PC-9 (cell line): ENCODE results near the gene KCNRG. TPM values are rescaled to one million over a fixed set of nuclear protein-coding genes. Genes with fewer than 3 reads are reported as not detected.

ENCODE experiments used
- BruUV-seq: library from RNA; stranded (reverse); fragments of 400-500 nt; replicated peaks from 2 replicates; lab custom pipeline; 2021; lab: Mats Ljungman, UMichigan
- CTCF ChIA-PET: fragments of 300-600 bp; sonication (Branson Sonifier 250); formaldehyde crosslinking; loops from one replicate; lab custom pipeline; 2022; ENCODE audit warnings: antibody characterized with exemption; lab: Charles Lee
- POLR2A ChIA-PET: fragments of 300-600 bp; sonication (Branson Sonifier 250); formaldehyde crosslinking; loops from one replicate; lab custom pipeline; 2022; ENCODE audit warnings: antibody characterized with exemption; ENCODE audit not compliant: unreplicated experiment; lab: Charles Lee
- DNase-seq, 2 experiments: peaks; one replicate each; pipeline versions ENCODE4 v3.0.0 to v3.0.0-alpha.2; 2015 to 2022; ENCODE audit warnings: mixed read lengths in 1 of 2
- H2AFZ ChIP-seq: fragments of 200-600 bp; sonication (generic); 2 replicates; pipeline ENCODE4 v1.8.1; 2017; ENCODE audit warnings: antibody characterized with exemption
- H3F3A ChIP-seq: fragments of 200-600 bp; sonication (generic); 2 replicates; pipeline ENCODE4 v1.8.1; 2017; ENCODE audit warnings: antibody characterized with exemption, mild to moderate bottlenecking, low read depth; ENCODE audit not compliant: insufficient read depth
- H3K27ac ChIP-seq: fragments of 200-600 bp; sonication (generic); 2 replicates; pipeline ENCODE4 v1.6.1; 2016; ENCODE audit warnings: mixed run types
- H3K27me3 ChIP-seq: fragments of 200-600 bp; sonication (generic); 2 replicates; pipeline ENCODE4 v1.6.1; 2016; ENCODE audit warnings: low read depth, mixed run types; ENCODE audit not compliant: insufficient read depth
- H3K36me3 ChIP-seq: fragments of 200-600 bp; sonication (generic); 2 replicates; pipeline ENCODE4 v1.6.1; 2016; ENCODE audit warnings: low read depth, mixed run types
- H3K4me1 ChIP-seq: fragments of 200-600 bp; sonication (generic); replicated peaks from 2 replicates; pipeline ENCODE4 v1.6.1; 2016; ENCODE audit warnings: mixed run types; ENCODE audit not compliant: insufficient read depth
- H3K4me2 ChIP-seq: fragments of 200-600 bp; sonication (generic); 2 replicates; pipeline ENCODE4 v1.6.1; 2017; ENCODE audit warnings: mixed run types
- H3K4me3 ChIP-seq: fragments of 200-600 bp; sonication (generic); 2 replicates; pipeline ENCODE4 v1.6.1; 2016; ENCODE audit warnings: mixed run types
- H3K79me2 ChIP-seq: fragments of 200-600 bp; sonication (generic); 2 replicates; pipeline ENCODE4 v1.6.1; 2017; ENCODE audit warnings: low read depth, mixed run types
- H3K9me2 ChIP-seq: fragments of 200-600 bp; sonication (generic); 2 replicates; pipeline ENCODE4 v1.8.1; 2017; ENCODE audit warnings: mild to moderate bottlenecking; ENCODE audit not compliant: insufficient read depth
- H3K9me3 ChIP-seq: fragments of 200-600 bp; sonication (generic); 2 replicates; pipeline ENCODE4 v1.8.1; 2016; ENCODE audit warnings: low read depth; ENCODE audit not compliant: insufficient read depth
- H4K20me1 ChIP-seq: fragments of 200-600 bp; sonication (generic); 2 replicates; pipeline ENCODE4 v1.8.1; 2017; ENCODE audit not compliant: insufficient read depth
- EZH2 ChIP-seq: fragments of 200-600 bp; sonication (generic); IDR thresholded peaks from 2 replicates; pipeline ENCODE4 v1.8.0; 2017; ENCODE audit warnings: antibody characterized with exemption, low read depth
- intact Hi-C: fragments of 100-400 bp; cut with micrococcal nuclease; formaldehyde crosslinking; loops from one replicate; pipeline ENCODE4 v1.10.0; 2022; ENCODE audit not compliant: unreplicated experiment
- microRNA-seq: library from miRNA; unstranded; fragments of <30 nt; microRNA quantifications from one replicate; pipeline ENCODE4 v1.2.0, GENCODE V29; 2021; ENCODE audit warnings: borderline number of aligned reads, borderline replicate concordance
- total RNA-seq: library from RNA; stranded (reverse); gene quantifications from 2 replicates; pipeline ENCODE4 v1.2.3, GENCODE V29; 2021
- TF ChIP-seq, protein P1 (sequence below): fragments of 200-600 bp; sonication (generic); conservative IDR thresholded peaks from 2 replicates; pipeline ENCODE4 v1.6.1; 2017; ENCODE audit warnings: mixed run types, antibody characterized with exemption, mild to moderate bottlenecking, moderate library complexity

Gene KCNRG
- total RNA-seq, 1 experiment from 2014 or later = 0.41 TPM

GRCh38 chr13:50069261-50069660 lies 54.0 kb downstream of the KCNRG start:
- H3K4me2 ChIP-seq = no peak overlapping the region
- H3K4me3 ChIP-seq = no peak overlapping the region
- H3K27me3 ChIP-seq = no peaks in the 10 kb centered on the region
- DNase-seq = no peak
- H3K9me3 ChIP-seq = no peaks in the 10 kb centered on the region
- no peaks in the 10 kb centered on the region for H3K9me2 ChIP-seq
- intact Hi-C loops = no loop called here
- H3K79me2 ChIP-seq = peaks cover 67% of the 10 kb centered on the region
- no peak for TF ChIP-seq EZH2
- TF ChIP-seq, protein P1, sequence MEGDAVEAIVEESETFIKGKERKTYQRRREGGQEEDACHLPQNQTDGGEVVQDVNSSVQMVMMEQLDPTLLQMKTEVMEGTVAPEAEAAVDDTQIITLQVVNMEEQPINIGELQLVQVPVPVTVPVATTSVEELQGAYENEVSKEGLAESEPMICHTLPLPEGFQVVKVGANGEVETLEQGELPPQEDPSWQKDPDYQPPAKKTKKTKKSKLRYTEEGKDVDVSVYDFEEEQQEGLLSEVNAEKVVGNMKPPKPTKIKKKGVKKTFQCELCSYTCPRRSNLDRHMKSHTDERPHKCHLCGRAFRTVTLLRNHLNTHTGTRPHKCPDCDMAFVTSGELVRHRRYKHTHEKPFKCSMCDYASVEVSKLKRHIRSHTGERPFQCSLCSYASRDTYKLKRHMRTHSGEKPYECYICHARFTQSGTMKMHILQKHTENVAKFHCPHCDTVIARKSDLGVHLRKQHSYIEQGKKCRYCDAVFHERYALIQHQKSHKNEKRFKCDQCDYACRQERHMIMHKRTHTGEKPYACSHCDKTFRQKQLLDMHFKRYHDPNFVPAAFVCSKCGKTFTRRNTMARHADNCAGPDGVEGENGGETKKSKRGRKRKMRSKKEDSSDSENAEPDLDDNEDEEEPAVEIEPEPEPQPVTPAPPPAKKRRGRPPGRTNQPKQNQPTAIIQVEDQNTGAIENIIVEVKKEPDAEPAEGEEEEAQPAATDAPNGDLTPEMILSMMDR = no peak
- ChIA-PET POLR2A (no interaction called here), CTCF (no interaction called here)
- peaks cover 3% of the 10 kb centered on the region; the same call in 1 of the 2 replicates for H3K4me1 ChIP-seq
- H3F3A ChIP-seq = peaks cover 13% of the 10 kb centered on the region; the same call in 1 of the 2 replicates
- H2AFZ ChIP-seq = no peak overlapping the region
- peaks cover 33% of the 10 kb centered on the region for H3K36me3 ChIP-seq
- no TSS peak for BruUV-seq
- H4K20me1 ChIP-seq = no peaks in the 10 kb centered on the region; the same call in 1 of the 2 replicates
- peak overlapping the region; percentile 0; the same call in 1 of the 2 replicates for H3K27ac ChIP-seq

GRCh38 chr13:50070186-50070585 lies 54.9 kb downstream of the KCNRG start:
- no TSS peak for BruUV-seq
- Histone ChIP-seq H3K9me3 (no peaks in the 10 kb centered on the region), H3K4me2 (no peak overlapping the region), H4K20me1 (no peaks in the 10 kb centered on the region; the same call in 1 of the 2 replicates), H3K79me2 (peaks cover 76% of the 10 kb centered on the region), H3K36me3 (peaks cover 34% of the 10 kb centered on the region), H3K4me1 (peaks cover 9% of the 10 kb centered on the region; the same call in 1 of the 2 replicates), H3K9me2 (no peaks in the 10 kb centered on the region), H3K4me3 (no peak overlapping the region), H2AFZ (no peak overlapping the region), H3F3A (peaks cover 13% of the 10 kb centered on the region; the same call in 1 of the 2 replicates), H3K27me3 (no peaks in the 10 kb centered on the region), H3K27ac (no peak overlapping the region; the same call in 1 of the 2 replicates)
- intact Hi-C loops = loop anchor here (5.0 kb wide), 1 partner anchor 43 kb away; no protein-coding TSS in a partner anchor
- CTCF ChIA-PET = interaction anchor here (0.6 kb wide), 1 partner anchor 96 kb away, joined by 11 read pairs; no protein-coding TSS in a partner anchor
- no peak for DNase-seq
- POLR2A ChIA-PET = no interaction called here
- no peak for TF ChIP-seq EZH2
- TF ChIP-seq, protein P1 = no peak

Small RNA genes within 50 kb of the gene (microRNA-seq; reads per million reads assigned to microRNA genes)
- gene MIR15A (6,550 reads per million, percentile 90 among the genes with 10 or more reads in this experiment), gene MIR16-1 (2,576 reads per million, percentile 83 among the genes with 10 or more reads in this experiment), gene MIR3613 (14.8 reads per million, percentile 25 among the genes with 10 or more reads in this experiment)

Other genes starting within 250 kb of the KCNRG start
- 21.2 and 35.0 TPM in 2 replicates for gene KPNA3, start 222.8 kb upstream of the KCNRG start, total RNA-seq
- 5.3 and 6.4 TPM in 2 replicates for gene SPRYD7, start 79.1 kb upstream of the KCNRG start, total RNA-seq
- 13.4 and 15.1 TPM in 2 replicates for gene TRIM13, start 18.4 kb upstream of the KCNRG start, total RNA-seq